HG03196 (cell line): Measurements from ENCODE around the gene PARS2.

Source experiments
- ATAC-seq: cut with Tn5 transposase; IDR thresholded peaks from one replicate; pipeline ENCODE4 v1.9.1; 2021; ENCODE audit not compliant: unreplicated experiment

Gene PARS2

DNA sequence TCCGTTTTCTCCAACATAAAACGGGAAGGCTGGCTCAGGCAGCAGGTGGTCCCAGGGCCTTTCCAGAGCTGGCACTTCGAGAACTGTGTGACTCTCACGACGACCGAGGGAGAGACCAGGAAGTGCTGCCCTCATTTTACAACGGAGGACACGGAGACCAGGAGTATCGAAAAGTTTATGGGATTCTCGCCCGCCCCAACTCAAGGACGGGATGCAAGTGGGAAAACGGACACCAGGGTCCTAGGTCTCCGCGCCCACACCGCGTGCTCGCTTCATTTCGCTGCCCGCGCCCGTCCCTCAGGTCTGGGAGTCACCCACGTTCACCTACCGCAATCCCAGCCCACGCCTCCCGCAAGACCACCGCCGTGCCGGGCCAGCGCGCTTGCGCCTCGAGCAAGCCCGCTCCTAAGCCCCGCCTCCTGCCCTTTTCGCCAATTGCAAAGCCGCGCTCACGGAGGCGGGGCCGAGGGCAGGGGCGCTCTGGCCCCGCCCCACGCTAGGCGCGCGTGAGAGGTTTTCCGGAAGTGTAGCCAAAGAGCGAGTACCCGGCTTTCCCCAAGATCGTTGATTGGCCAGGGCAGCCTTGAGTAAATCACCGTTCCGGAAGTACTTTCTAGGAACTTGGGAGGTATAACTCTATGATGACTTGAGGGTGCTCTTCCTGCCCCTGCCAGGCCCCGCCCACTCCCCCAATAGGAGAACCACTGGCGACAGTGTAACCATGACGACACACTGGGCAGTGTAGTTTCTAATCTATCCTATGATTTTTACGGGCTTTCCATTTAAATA, at the start of gene PARS2:
TSS of gene PARS2 (minus strand) at position 391 of the 789 bp plus-strand sequence. CDS start 5,362 bp downstream, outside the sequence.
- ATAC-seq, result peak; percentile 95

- ATAC-seq, result no peak
These were observed 49.8 kb upstream of the PARS2 start for GRCh38 chr1:54814126-54814498.

GRCh38 chr1:54813485-54814125, 49.3 kb upstream of the PARS2 start:
- no peak for ATAC-seq

- no peak for ATAC-seq
These were observed 48.6 kb upstream of the PARS2 start for GRCh38 chr1:54812801-54813484.

DNA sequence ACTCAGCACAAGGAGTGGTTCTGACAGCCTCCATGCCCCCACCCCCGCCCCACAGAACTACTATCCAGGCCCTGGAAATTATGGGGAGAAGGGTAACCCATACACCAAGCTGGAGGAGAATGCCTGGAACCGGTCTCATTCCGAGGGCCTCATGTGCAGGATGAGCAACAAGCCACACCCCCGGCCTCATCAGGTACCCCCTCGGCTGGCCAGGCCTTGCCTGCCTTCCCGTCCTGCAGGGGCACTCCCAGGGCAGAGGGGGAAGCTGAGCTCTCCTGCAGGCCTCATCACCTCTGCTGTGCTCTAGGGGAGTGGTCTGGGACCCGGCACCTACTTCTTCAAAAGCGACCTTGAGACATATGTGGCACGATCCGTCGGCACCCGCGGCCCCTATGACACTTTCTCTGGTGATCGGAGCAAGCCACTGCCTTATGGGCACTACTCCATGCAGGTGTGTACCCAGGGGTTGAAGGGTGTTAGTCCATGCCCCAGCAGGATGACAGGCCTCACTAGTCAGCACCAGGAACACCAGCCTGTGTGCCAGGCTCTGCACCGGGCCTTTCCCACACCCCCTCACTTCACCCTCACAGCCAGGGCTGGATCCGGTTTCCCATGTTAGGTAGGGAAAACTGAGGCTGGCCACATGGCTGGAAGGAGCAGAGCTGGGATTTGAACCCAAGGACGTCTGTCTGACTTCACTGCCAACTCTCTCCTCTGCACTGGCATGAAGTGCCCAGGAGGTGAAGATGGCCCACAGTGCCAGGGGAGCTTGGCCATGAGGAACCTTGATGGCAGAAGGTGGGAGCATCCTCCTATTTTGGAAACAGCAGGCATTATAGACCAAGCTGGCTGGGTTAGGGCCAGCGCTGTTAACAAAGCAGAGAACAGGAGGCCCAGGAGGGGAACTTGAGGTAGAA, 47.7 kb upstream of the PARS2 start:
- ATAC-seq, result no peak

- ATAC-seq, result no peak
These were observed 46.7 kb upstream of the PARS2 start for GRCh38 chr1:54811066-54811465.

DNA sequence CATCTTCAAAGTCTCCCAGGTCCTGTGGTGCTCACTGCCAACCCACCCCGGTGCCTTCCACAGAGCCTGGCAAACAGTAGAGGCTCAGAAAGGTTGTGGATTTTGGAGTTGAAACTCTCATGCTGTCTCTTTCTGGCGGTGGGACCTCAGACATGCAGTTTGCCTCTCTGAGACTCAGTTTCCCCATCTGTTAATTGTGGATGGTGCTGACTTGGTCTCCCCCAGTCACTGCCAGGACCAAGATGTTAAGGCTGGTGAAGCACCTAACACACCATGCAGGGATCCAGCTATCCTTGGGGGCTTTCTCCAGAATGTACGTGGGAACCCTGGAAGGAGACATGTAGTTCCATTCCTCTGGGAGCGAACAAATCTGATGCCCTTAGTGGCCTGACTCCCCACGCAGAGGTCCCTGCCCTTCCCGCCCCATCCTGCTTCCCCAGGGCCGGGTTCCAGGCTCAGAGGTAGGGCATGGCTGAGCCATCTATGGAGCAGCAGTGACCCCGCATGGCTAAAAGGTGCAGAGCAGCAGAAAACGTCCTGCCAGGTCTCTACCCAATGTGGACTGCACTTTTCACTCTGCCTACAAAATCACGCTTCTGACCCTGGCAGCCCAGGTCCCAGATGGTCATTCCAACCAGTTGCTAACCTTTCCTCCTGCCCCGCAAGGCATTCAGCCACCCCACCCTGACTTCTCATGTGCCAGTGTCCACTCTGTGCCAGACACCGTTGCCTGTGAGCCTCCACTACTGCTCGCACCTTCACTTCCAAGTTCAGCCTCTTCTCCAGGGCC, 46.0 kb upstream of the PARS2 start:
- peak; percentile 50 for ATAC-seq

- ATAC-seq, result no peak
These were observed 45.3 kb upstream of the PARS2 start for GRCh38 chr1:54809496-54810074.

- ATAC-seq, result no peak
These were observed 44.3 kb upstream of the PARS2 start for GRCh38 chr1:54808443-54809207.

- no peak for ATAC-seq
These were observed 43.4 kb upstream of the PARS2 start for GRCh38 chr1:54807756-54808155.

GRCh38 chr1:54806931-54807611, 42.7 kb upstream of the PARS2 start:
- ATAC-seq, result no peak

DNA sequence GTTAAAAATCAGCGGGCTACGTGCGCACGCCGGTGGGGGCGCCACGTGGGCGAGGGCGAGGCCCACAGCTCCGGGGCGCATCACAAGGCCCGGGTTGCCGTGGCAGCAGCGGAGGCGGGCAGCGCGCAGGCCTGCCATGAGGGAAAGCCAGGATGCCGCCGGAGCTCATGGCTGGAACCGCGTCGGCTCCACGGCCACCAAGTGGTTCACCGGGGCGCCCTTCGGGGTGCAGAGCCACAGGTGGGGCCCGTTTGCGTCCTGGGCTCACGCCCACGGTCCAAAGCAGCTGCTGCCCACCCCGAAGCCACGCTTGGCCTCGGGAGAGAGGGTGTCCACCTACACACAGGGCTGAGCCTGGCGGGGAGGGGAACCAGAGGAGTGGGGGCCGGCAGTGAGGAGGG, 41.7 kb upstream of the PARS2 start:
- no peak for ATAC-seq

- ATAC-seq, result no peak
These were observed 41.1 kb upstream of the PARS2 start for GRCh38 chr1:54805466-54805865.

DNA sequence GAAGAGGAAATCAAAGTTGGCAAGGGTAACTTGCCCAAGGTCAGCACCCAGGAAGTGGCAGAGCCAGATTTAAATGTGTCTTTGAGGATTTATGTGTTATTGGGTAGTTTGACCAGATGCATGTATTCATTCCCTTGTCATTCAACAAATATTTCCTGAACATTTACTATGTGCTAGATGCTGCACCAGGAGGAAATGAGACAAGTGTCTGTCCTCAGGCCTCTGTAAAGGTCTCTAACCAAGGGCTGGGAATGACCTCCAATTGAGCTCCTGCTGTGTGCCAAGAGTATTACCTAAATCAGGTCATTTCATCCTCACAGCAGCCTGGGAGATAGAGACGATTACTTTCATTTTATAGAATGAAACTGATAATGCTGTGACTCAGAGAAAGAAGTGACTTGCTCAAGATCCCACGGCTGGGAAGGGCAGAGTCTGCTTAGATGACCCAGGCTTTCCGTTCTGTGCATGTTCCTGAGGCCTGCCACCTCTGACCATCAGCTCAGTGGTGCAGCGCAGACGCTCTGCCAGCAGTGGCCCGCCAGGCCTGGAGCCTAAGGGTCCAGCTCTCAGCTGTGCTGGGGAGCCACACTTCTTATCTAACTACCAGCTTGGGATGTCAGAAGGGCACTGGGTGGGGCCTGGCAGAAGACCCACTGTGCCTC, 40.3 kb upstream of the PARS2 start:
- peak; percentile 40 for ATAC-seq

GRCh38 chr1:54803761-54804470, 39.6 kb upstream of the PARS2 start:
- ATAC-seq, result no peak

- ATAC-seq, result peak; percentile 70
These were observed 36.8 kb upstream of the PARS2 start, which contains the start of gene TTC22 for GRCh38 chr1:54800899-54801759. Gene TTC22, minus strand, starts transcription at chr1:54801323. Its CDS starts 160 bp downstream, at chr1:54801163.
